Gastroesophageal sphincter (tissue), 4 donors: ENCODE measurements around the gene PROCA1. TPM values are rescaled to one million over a fixed set of nuclear protein-coding genes. Genes with fewer than 3 reads are reported as not detected.
"Not testable (repeated sequence)": the region's sequence is repeated elsewhere in the genome, so short reads cannot be mapped to it uniquely, and the experiment has no call there.

ENCODE experiments used
- ATAC-seq: fragments of 150-250 bp; one replicate; pipeline ENCODE4 v1.9.1; 2016; ENCODE audit warnings: mild to moderate bottlenecking, moderate library complexity
- H3K27ac ChIP-seq, 4 donors: fragments of 200-600 bp; sonication (generic) in 3 of 4; 1 replicate in 3 of 4; 2 replicates in 1 of 4; pipeline ENCODE4 v1.5.1; 2016 to 2019
- H3K27me3 ChIP-seq: fragments of 200-600 bp; sonication (generic); one replicate; pipeline ENCODE4 v1.5.1; 2019
- H3K36me3 ChIP-seq, 2 donors: fragments of 200-600 bp; sonication (generic); one replicate each; pipeline ENCODE4 v1.5.1; 2019; ENCODE audit warnings: control low read depth in 1 of 2
- H3K4me1 ChIP-seq, 3 donors: fragments of 200-600 bp; sonication (generic); 1 replicate in 2 of 3; 2 replicates in 1 of 3; pipeline ENCODE4 v1.5.1; 2016 to 2019; ENCODE audit warnings: control low read depth in 2 of 3
- H3K4me3 ChIP-seq, 2 donors: fragments of 200-600 bp; sonication (generic); one replicate each; pipeline ENCODE4 v1.5.1; 2019; ENCODE audit warnings: mild to moderate bottlenecking in 1 of 2, moderate library complexity in 1 of 2
- H3K9me3 ChIP-seq, 3 donors: fragments of 200-600 bp; sonication (generic); one replicate each; pipeline ENCODE4 v1.5.1; 2017 to 2019; ENCODE audit warnings: control low read depth in 2 of 3
- CTCF ChIP-seq, 4 experiments: fragments of 200-600 bp in 2 of 4; fragments of 450-650 bp in 2 of 4; sonication (generic) in 1 of 4; IDR thresholded peaks; one replicate each; pipeline ENCODE4 v1.5.1; 2017 to 2019; ENCODE audit warnings: antibody characterized with exemption in 4 of 4, mild to moderate bottlenecking in 2 of 4, moderate library complexity in 2 of 4
- EP300 ChIP-seq: sonication (generic); formaldehyde crosslinking; IDR thresholded peaks from one replicate; pipeline ENCODE4 v1.6.1; 2017; ENCODE audit warnings: antibody characterized with exemption, mild to moderate bottlenecking
- POLR2A ChIP-seq, 2 donors: fragments of 450-650 bp; IDR thresholded peaks; one replicate each; pipeline ENCODE4 v1.6.1; 2017; ENCODE audit warnings: antibody characterized with exemption in 2 of 2, mild to moderate bottlenecking in 2 of 2, moderate library complexity in 1 of 2
- POLR2AphosphoS5 ChIP-seq: sonication (generic); formaldehyde crosslinking; IDR thresholded peaks from one replicate; pipeline ENCODE4 v1.6.1; 2017; ENCODE audit warnings: antibody characterized with exemption
- WGBS, 2 donors: methylation state at CpG; one replicate each; pipeline ENCODE4 v1.1.5; 2018; ENCODE audit warnings: low coverage in 1 of 2; 5-methylcytosine and 5-hydroxymethylcytosine counted together
- total RNA-seq, 4 donors: library from RNA; depleted of rRNA; stranded (reverse); fragments of >200 nt; gene quantifications; one replicate each; pipeline ENCODE4 v1.1.0, GENCODE V29; 2016

The PROCA1 gene
- total RNA-seq, 4 donors from 2014 or later: 0.40 to 1.9 (median 1.1) TPM; not detected in 1

DNA sequence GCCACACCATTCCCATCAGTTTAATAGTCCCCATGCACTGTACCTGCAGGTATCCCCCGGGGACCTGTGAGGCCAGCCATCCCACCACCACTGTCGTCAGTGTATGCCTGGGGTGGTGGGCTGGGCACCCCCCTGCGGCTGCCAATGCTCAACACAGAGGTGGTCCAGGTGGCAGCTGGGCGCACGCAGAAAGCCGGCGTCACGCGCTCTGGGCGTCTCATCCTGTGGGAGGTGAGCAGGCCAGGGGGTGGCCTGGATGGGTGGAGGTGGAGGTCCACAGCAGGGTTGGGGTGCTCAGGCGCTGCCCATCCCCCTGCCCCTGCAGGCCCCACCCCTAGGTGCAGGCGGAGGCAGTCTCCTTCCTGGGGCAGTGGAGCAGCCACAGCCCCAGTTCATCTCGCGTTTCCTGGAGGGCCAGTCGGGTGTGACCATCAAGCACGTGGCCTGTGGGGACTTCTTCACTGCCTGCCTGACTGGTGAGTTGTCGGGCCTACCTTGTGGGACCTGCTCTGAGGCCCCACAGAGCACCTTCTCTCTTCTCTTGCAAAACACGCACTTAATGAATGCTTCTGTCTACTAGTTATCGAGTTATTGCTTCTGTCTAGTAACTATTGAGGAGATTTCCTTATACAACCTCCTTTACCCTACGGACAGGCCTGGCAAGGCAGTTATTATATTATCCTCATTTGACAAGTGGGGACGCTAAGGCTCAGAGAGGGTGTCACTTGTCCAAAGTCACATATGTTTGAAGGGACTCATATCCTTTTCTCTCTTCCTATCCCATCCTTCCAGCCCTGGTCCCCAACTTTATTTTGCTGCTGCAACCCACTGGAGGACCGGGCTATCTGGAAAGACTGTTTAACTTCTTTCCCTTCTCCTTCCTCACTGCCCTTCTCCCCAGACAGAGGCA is 26.3 kb upstream of the PROCA1 start:
- no peaks in the 10 kb centered on the region for H3K27me3 ChIP-seq
- H3K9me3 ChIP-seq: no peaks in the 10 kb centered on the region
- H3K27ac ChIP-seq: no peak overlapping the region
- no peak overlapping the region for H3K4me3 ChIP-seq
- WGBS, 2 donors: 82 to 95% methylated on average over 4 to 8 of the region's 22 CpGs
- no peak for ATAC-seq
- H3K36me3 ChIP-seq: no peaks in the 10 kb centered on the region
- H3K4me1 ChIP-seq: peaks cover 0 to 5% (median 0%) of the 10 kb centered on the region in 3 donors
- TF ChIP-seq CTCF (IDR thresholded peaks at IDR 0.05): no peak
- no peak for TF ChIP-seq POLR2AphosphoS5
- no peak for TF ChIP-seq POLR2A (IDR thresholded peaks at IDR 0.05)
- no peak for TF ChIP-seq EP300

DNA sequence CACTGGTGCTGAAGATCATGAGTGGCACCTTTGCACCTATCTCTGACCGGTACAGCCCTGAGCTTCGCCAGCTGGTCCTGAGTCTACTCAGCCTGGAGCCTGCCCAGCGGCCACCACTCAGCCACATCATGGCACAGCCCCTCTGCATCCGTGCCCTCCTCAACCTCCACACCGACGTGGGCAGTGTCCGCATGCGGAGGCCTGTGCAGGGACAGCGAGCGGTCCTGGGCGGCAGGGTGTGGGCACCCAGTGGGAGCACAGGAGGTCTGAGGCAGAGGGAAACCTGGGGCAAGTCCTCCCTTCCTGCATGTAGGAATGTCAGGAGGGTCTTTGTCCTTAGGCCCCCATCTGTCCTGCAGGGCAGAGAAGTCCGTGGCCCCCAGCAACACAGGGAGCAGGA is 25.6 kb upstream of the PROCA1 start:
- no peak overlapping the region for H3K27ac ChIP-seq
- TF ChIP-seq EP300 (no peak), POLR2A (IDR thresholded peaks at IDR 0.05) (no peak), CTCF (IDR thresholded peaks at IDR 0.05) (no peak), POLR2AphosphoS5 (no peak)
- no peaks in the 10 kb centered on the region for H3K27me3 ChIP-seq
- no peaks in the 10 kb centered on the region for H3K36me3 ChIP-seq
- 100% methylated on average over 2 of the region's 12 CpGs; no CpG with 5 or more reads in 1 of the 2 donors for WGBS, 2 donors
- H3K4me1 ChIP-seq: no peaks in the 10 kb centered on the region
- no peak for ATAC-seq
- no peaks in the 10 kb centered on the region for H3K9me3 ChIP-seq
- H3K4me3 ChIP-seq: no peak overlapping the region

GRCh38 chr17:28735913-28736769 is 24.5 kb upstream of the PROCA1 start:
- H3K27ac ChIP-seq, H3K4me1 ChIP-seq, H3K4me3 ChIP-seq, ATAC-seq, H3K9me3 ChIP-seq, H3K27me3 ChIP-seq, H3K36me3 ChIP-seq: not testable (repeated sequence)
- 92% methylated on average over 2 of the region's 8 CpGs; no CpG with 5 or more reads in 1 of the 2 donors for WGBS, 2 donors

DNA sequence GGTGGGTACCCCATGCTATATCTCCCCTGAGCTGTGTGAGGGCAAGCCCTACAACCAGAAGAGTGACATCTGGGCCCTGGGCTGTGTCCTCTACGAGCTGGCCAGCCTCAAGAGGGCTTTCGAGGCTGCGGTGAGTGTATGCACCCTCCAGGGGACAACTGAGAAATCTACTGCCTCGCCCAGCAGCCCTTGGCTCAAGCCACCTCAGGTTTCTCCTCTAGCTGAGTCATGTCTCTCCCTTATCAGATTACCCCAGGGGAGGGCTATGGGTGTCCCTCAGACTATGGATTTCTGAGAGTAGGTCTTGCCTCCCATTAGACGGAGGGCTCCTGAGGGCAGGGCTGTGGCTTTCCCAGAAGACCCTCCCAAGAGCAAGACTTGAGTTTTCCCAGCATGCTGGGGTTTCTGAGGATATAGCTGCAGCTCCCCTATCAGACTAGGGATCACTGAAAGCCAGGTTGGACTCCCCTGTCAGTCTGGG is 23.6 kb upstream of the PROCA1 start:
- WGBS, 2 donors: no CpG with 5 or more reads among the region's 5 CpGs
- ATAC-seq: no peak
- no peak overlapping the region for H3K4me3 ChIP-seq
- H3K27me3 ChIP-seq: no peaks in the 10 kb centered on the region
- H3K27ac ChIP-seq: no peak overlapping the region
- H3K4me1 ChIP-seq: no peaks in the 10 kb centered on the region
- H3K36me3 ChIP-seq: no peaks in the 10 kb centered on the region
- H3K9me3 ChIP-seq: no peaks in the 10 kb centered on the region
- no peak for TF ChIP-seq POLR2A (IDR thresholded peaks at IDR 0.05)
- no peak for TF ChIP-seq CTCF (IDR thresholded peaks at IDR 0.05)
- TF ChIP-seq EP300: no peak
- TF ChIP-seq POLR2AphosphoS5: no peak

GRCh38 chr17:28734712-28735241 is 23.1 kb upstream of the PROCA1 start:
- WGBS, 2 donors: 82 to 85% methylated on average over 6 of the region's 10 CpGs
- no peak for ATAC-seq
- no peak for TF ChIP-seq EP300
- TF ChIP-seq POLR2AphosphoS5: no peak
- no peak for TF ChIP-seq CTCF (IDR thresholded peaks at IDR 0.05)
- TF ChIP-seq POLR2A (IDR thresholded peaks at IDR 0.05): no peak
- Histone ChIP-seq H3K4me1 (no peaks in the 10 kb centered on the region), H3K27ac (no peak overlapping the region), H3K4me3 (no peak overlapping the region), H3K27me3 (no peaks in the 10 kb centered on the region), H3K9me3 (no peaks in the 10 kb centered on the region), H3K36me3 (no peaks in the 10 kb centered on the region)
